Right lobe of liver (tissue), 4 donors: ENCODE measurements around the gene BTD.

Source experiments
- CTCF ChIP-seq, 4 donors: fragments of 200-600 bp in 3 of 4; fragments of 450-650 bp in 1 of 4; IDR thresholded peaks; one replicate each; pipeline versions ENCODE4 v1.5.1 to v1.8.0; 2016 to 2022; ENCODE audit warnings: antibody characterized with exemption in 4 of 4, mild to moderate bottlenecking in 2 of 4
- POLR2A ChIP-seq: fragments of 450-650 bp; IDR thresholded peaks from one replicate; pipeline ENCODE4 v1.6.1; 2017; ENCODE audit warnings: antibody characterized with exemption, mild to moderate bottlenecking
- donor health status: DM: no; HTN: no; CAD: no.
- donor health status: DM: no; HTN: no; CAD: no.
- donor health status: DM: no; HTN: yes; CAD: no.

GRCh38 chr3:15690230-15690629 lies 88.7 kb downstream of the BTD start:
- TF ChIP-seq POLR2A = no peak
- TF ChIP-seq CTCF (IDR thresholded peaks at IDR 0.05) = no peak
